HG02798 (cell line): ENCODE measurements around the gene ZNG1E.
"Not testable (repeated sequence)": the region's sequence is repeated elsewhere in the genome, so short reads cannot be mapped to it uniquely, and the experiment has no call there.

Experiments used
- ATAC-seq: cut with Tn5 transposase; IDR thresholded peaks from one replicate; pipeline ENCODE4 v1.9.1; 2021; ENCODE audit warnings: mild to moderate bottlenecking; ENCODE audit not compliant: unreplicated experiment, poor library complexity

ZNG1E gene

GRCh38 chr9:65675589-65676021 lies at the start of gene ZNG1E:
Gene ZNG1E (plus strand): TSS chr9:65675928. CDS start chr9:65675977, 49 bp downstream.
- not testable (repeated sequence) for ATAC-seq

GRCh38 chr9:65673579-65673978 lies 2.1 kb upstream of the ZNG1E start:
- ATAC-seq = not testable (repeated sequence)

- ATAC-seq = not testable (repeated sequence)
These were observed 710 bp upstream of the ZNG1E start for GRCh38 chr9:65675018-65675417.

GRCh38 chr9:65676389-65676788 lies 661 bp downstream of the ZNG1E start:
- ATAC-seq = not testable (repeated sequence)

GRCh38 chr9:65678533-65678932 lies 2.8 kb downstream of the ZNG1E start:
- ATAC-seq = not testable (repeated sequence)

- ATAC-seq = not testable (repeated sequence)
These were observed 27.8 kb downstream of the ZNG1E start for GRCh38 chr9:65703550-65703949.

GRCh38 chr9:65714445-65714844 lies 38.7 kb downstream of the ZNG1E start:
- not testable (repeated sequence) for ATAC-seq

- ATAC-seq = not testable (repeated sequence)
These were observed 61.4 kb downstream of the ZNG1E start, which contains the start of gene FOXD4L4 for GRCh38 chr9:65737096-65737564. Gene FOXD4L4 (plus strand): TSS chr9:65737146. CDS start chr9:65737146, 0 bp downstream.

- not testable (repeated sequence) for ATAC-seq
These were observed 62.4 kb downstream of the ZNG1E start for GRCh38 chr9:65738133-65738532.
